ENCODE results near the gene CDH23. TPM values are rescaled to one million over a fixed set of nuclear protein-coding genes. Genes with fewer than 3 reads are reported as not detected.

Gene CDH23
- total RNA-seq, 1 donor from 2014 or later: 0.29 TPM

- POLR2A ChIA-PET: no interaction called here
- H3K27me3 Mint-ChIP-seq: peaks cover 13% of the 10 kb centered on the region
These were observed 12.9 kb downstream of the CDH23 start for GRCh38 chr10:71409516-71410104.

GRCh38 chr10:71413581-71413980 is 16.9 kb downstream of the CDH23 start:
- DNase-seq (no peak), ATAC-seq (ENCODE audit: low read depth) (no peak)
- Mint-ChIP-seq H3K36me3 (ENCODE audit: low read depth) (no peaks in the 10 kb centered on the region), H3K27ac (no peak overlapping the region), H3K4me3 (no peak overlapping the region), H3K4me1 (no peaks in the 10 kb centered on the region), H3K9me3 (peaks cover 11% of the 10 kb centered on the region), H3K27me3 (peaks cover 9% of the 10 kb centered on the region)
- intact Hi-C loops (cut with micrococcal nuclease): no loop called here
- POLR2A ChIA-PET: interaction anchor here (0.6 kb wide), 1 partner anchor 155 kb away, joined by 3 read pairs; no protein-coding TSS in a partner anchor
- CTCF ChIA-PET: no interaction called here
- TF ChIP-seq, protein P1, sequence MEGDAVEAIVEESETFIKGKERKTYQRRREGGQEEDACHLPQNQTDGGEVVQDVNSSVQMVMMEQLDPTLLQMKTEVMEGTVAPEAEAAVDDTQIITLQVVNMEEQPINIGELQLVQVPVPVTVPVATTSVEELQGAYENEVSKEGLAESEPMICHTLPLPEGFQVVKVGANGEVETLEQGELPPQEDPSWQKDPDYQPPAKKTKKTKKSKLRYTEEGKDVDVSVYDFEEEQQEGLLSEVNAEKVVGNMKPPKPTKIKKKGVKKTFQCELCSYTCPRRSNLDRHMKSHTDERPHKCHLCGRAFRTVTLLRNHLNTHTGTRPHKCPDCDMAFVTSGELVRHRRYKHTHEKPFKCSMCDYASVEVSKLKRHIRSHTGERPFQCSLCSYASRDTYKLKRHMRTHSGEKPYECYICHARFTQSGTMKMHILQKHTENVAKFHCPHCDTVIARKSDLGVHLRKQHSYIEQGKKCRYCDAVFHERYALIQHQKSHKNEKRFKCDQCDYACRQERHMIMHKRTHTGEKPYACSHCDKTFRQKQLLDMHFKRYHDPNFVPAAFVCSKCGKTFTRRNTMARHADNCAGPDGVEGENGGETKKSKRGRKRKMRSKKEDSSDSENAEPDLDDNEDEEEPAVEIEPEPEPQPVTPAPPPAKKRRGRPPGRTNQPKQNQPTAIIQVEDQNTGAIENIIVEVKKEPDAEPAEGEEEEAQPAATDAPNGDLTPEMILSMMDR (IDR thresholded peaks at IDR 0.05): no peak

More at GRCh38 chr10:71409516-71410104, 12.9 kb downstream of the CDH23 start:
- Mint-ChIP-seq H3K36me3 (ENCODE audit: low read depth) (no peaks in the 10 kb centered on the region), H3K27ac (no peak overlapping the region), H3K4me3 (no peak overlapping the region), H3K9me3 (peaks cover 11% of the 10 kb centered on the region), H3K4me1 (no peaks in the 10 kb centered on the region)
- intact Hi-C loops (cut with micrococcal nuclease): no loop called here
- ATAC-seq (ENCODE audit: low read depth) (no peak), DNase-seq (no peak)
- CTCF ChIA-PET: no interaction called here
- TF ChIP-seq, protein P1 (IDR thresholded peaks at IDR 0.05): no peak

DNA sequence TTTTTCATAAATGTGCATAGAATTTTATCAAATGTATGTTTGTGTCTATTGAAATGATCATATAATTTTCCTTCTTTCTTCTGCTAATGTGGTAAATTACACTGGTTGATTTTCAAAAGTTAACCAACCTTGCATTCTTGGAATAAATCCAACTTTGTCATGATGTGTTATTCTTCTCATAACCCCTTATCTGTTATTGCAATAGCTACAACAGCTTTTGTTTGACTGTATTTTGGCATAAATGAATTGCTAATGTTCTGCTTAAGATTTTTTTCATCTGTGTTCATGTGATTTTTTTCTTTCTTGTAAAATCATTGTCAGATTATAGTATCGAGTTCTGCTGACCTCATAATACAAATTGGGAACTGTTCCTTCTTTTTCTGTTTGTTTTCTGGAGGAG is 17.6 kb downstream of the CDH23 start:
- peaks cover 11% of the 10 kb centered on the region for H3K9me3 Mint-ChIP-seq
- H3K36me3 Mint-ChIP-seq (ENCODE audit: low read depth): no peaks in the 10 kb centered on the region
- DNase-seq (no peak), ATAC-seq (ENCODE audit: low read depth) (no peak)
- intact Hi-C loops (cut with micrococcal nuclease): no loop called here
- ChIA-PET CTCF (no interaction called here), POLR2A (no interaction called here)
- TF ChIP-seq, protein P1 (IDR thresholded peaks at IDR 0.05): no peak
- H3K27me3 Mint-ChIP-seq: peaks cover 9% of the 10 kb centered on the region
- H3K4me3 Mint-ChIP-seq: no peak overlapping the region
- H3K4me1 Mint-ChIP-seq: no peaks in the 10 kb centered on the region
- H3K27ac Mint-ChIP-seq: no peak overlapping the region

DNA sequence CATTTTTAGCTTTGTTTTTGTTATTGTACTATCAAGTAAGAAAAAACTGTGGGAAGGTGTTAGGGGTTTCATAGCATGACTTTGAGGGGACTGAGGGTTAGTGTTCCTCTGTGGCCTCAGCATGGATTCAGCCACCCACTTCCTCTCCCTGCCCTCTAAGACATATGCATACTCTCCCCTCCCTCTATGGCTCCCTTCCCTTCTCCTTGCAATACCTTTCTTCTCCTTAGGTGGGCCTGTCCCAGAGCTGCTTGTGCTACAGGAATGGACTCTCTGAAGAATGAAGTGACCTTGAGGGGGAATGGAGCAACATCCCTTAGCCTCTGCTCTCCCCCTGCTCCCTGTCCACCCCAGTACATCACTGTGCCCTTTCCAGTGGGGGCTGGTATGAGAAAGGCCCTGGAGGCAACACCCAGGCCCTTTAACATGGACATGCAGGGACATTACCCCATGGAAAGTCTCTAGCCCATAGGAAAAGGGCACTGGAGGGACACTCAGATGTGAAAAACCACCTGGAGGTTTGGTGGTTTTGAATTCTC is 22.4 kb downstream of the CDH23 start:
- intact Hi-C loops (cut with micrococcal nuclease): no loop called here
- ChIA-PET CTCF (no interaction called here), POLR2A (no interaction called here)
- H3K9me3 Mint-ChIP-seq: no peaks in the 10 kb centered on the region
- DNase-seq (no peak), ATAC-seq (ENCODE audit: low read depth) (no peak)
- no peak overlapping the region for H3K4me3 Mint-ChIP-seq
- H3K27ac Mint-ChIP-seq: no peak overlapping the region
- H3K4me1 Mint-ChIP-seq: no peaks in the 10 kb centered on the region
- TF ChIP-seq, protein P1 (IDR thresholded peaks at IDR 0.05): no peak
- peaks cover 16% of the 10 kb centered on the region for H3K27me3 Mint-ChIP-seq
- no peaks in the 10 kb centered on the region for H3K36me3 Mint-ChIP-seq (ENCODE audit: low read depth)

- no peak overlapping the region for H3K4me3 Mint-ChIP-seq
- no peaks in the 10 kb centered on the region for H3K9me3 Mint-ChIP-seq
- intact Hi-C loops (cut with micrococcal nuclease): no loop called here
- no peaks in the 10 kb centered on the region for H3K4me1 Mint-ChIP-seq
- H3K27ac Mint-ChIP-seq: no peak overlapping the region
- H3K27me3 Mint-ChIP-seq: peaks cover 20% of the 10 kb centered on the region
- DNase-seq (no peak), ATAC-seq (ENCODE audit: low read depth) (no peak)
- ChIA-PET CTCF (no interaction called here), POLR2A (no interaction called here)
- TF ChIP-seq, protein P1 (IDR thresholded peaks at IDR 0.05): no peak
- no peaks in the 10 kb centered on the region for H3K36me3 Mint-ChIP-seq (ENCODE audit: low read depth)
These were observed 23.0 kb downstream of the CDH23 start for GRCh38 chr10:71419750-71420149.

Data from activated B cell treated with CpG ODN at 0.5 μM for 24 hours (primary cell).